NCI-H2029 treated with DMSO at 0.1 percent for 48 hours (cell line): ENCODE measurements around the gene EN2.

Experiments used
- DNase-seq: peaks from one replicate; lab custom pipeline; 2025; lab: John Stamatoyannopoulos, UW

Gene EN2

GRCh38 chr7:155486783-155487508, 29.0 kb downstream of the EN2 start:
- no peak for DNase-seq

DNA sequence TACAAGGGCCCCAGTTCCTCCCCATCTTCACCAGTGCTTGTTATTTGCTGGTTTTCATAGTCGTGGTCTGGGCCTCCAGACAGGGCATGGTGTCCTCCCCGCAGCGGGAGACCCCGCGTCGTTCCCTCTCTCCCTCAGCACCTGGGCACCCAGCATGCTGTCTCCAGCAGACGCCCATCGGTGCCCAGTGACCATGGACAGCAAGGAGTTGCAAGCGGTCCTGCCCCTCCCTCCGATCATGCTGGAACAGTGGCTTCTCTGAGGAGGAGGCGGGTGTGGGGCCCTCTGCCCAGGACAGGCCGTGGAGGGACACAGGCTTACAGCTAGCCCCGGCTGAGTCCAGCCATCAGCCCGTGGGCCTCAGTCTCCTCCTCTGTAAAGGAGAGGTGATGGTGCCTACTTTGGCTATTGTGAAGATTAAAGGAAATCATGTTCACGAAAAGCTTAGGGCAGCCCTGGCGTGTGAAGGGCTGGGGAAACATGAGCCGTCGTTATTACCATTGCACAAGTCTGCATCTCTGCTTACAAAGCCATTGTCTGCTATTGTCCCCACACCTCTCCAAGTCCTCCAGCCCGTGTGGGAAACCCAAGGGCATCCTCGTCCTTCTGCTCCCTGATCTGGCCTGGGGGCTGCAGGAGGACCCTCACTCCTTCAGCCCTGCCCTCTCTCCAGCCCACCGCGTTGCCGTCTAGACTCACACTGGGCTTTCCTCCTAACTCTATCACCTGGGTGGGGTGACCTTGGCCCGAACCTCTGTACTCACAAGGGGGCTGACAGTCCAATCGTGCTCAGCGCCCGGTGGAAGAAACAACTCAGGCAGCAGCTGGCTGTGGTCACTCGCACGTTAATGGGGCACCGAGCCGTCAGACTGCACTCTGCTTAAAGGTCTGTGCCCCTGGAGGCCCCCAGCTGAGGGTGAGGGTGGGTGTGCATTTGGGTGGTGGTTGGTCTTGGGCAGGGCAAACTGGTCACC, 29.9 kb downstream of the EN2 start:
- DNase-seq = no peak

DNA sequence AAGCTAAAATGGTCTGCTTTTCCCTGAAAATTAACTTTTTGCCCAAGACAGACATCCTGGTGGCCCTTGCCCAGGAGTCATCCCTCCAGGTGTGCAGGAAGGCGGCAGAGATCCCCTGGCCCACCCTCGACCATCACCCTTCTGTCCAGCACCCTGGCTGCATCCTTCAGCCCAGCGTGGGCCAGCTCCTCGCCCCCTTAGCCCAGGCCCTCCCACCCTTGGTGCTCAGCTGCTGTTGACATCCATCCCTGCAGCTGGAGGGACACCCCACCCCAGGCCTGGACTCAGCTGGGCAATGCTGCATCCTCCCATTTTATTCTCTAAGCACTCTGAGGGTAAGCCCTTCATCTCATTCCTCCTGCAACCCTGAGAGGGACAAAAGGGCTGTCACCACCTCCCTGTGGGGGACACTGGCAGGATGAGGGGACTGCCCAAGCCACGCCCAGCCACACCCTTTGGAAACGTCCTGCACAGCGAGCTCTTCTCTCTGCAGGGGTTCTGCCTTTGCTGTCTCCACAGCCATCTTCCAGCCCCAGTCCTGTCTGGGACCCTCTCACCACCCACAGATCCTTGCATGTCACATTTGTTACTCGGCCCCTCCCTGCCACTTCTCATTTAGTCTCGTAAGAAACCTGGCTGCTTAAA, 30.7 kb downstream of the EN2 start:
- no peak for DNase-seq

DNA sequence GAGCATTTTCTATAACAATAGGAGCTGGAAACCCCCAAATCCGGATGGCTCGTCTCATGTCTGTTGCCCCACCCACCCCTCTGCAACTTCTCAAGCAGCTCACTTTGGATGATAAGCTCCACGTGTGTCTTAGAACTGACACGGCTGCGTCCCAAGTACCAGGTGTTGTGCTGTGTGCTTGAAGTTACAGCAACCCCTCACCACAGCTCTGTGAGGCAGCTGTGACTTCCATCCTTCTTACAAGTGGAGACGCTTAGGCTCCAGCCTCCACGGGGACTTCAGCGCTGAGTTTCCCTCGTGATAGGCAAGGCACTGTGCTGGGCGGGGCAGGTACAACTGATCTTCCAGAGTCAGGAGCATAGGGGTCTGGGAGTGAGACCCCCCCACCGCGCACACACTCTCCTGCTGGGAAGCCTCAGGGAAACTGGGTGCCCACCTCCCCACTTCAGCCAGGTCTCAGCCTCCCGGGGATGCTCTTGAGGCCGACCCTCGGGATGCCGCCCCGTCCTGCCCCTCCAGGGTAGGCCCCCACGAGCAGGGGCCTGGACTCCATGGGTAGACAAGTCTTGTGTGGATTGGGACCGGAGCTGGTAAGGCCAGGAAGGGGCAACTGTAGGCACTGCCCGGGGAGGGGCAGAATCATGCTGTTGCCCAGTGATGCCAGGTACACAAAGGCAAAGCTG, 31.4 kb downstream of the EN2 start:
- DNase-seq = no peak

DNA sequence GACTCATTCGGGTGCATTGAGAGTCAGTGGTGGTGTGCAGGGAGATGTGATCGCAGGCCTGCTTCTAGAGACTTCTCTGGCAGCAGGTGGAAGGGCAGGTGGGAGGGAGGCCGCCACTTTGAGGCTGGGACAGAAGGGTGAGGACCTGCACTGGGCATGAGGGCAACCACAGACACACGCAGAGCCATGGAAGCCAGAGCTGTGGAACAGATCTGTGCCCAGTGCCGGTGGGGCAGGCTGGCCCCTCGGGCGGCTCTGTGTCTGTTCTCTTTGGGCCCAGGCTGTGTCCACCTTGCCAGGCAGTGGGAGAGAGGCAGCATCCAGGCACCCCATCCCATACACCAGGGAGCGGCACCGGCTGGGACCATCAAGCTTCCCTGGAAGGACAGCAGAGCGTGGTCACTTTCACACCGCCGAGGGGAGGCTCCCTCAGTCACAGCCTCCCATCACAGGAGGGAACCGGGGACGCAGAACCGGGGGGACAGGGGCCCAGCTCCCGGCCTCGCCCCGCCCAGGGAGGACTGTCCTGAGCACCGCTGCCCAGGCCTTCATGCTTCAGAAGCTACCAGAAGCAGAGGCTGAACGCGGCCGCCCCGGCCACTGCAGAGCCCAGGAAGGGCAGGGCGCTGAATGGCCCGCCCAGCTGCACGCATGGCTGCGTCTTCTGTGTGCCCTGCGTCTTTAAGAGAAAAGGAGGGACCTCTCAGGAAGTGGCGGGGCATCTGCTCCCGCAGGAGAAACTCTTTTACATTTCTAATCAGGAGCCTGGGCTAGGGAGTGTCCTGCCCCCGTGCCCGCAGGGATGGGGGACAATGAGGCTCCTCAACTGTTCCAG, 32.1 kb downstream of the EN2 start:
- no peak for DNase-seq

- no peak for DNase-seq
These were observed 33.0 kb downstream of the EN2 start for GRCh38 chr7:155490697-155491628.

- DNase-seq = no peak
These were observed 33.9 kb downstream of the EN2 start for GRCh38 chr7:155491812-155492211.

GRCh38 chr7:155493744-155494538, 36.0 kb downstream of the EN2 start:
- DNase-seq = no peak

DNA sequence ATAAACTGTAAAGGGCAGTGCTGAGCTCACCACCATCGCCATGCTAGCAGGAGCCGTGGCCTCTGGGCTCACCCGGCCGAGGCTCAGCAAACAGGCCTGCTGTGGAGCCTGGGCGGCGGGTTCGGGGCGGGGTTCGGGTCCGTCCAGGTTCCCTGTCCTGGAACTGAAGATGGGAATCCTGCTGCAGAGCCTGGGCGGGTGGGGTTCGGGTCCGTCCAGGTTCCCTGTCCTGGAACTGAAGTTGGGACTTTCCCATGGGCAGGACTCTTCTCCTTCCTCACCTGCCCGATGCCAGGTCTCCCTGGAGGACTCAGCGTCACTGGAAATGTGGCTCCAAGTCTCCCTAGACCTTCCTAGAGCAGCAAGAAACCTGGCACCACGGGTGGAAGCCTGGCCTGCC, 36.6 kb downstream of the EN2 start:
- no peak for DNase-seq

- DNase-seq = no peak
These were observed 37.7 kb downstream of the EN2 start for GRCh38 chr7:155495440-155496248.

DNA sequence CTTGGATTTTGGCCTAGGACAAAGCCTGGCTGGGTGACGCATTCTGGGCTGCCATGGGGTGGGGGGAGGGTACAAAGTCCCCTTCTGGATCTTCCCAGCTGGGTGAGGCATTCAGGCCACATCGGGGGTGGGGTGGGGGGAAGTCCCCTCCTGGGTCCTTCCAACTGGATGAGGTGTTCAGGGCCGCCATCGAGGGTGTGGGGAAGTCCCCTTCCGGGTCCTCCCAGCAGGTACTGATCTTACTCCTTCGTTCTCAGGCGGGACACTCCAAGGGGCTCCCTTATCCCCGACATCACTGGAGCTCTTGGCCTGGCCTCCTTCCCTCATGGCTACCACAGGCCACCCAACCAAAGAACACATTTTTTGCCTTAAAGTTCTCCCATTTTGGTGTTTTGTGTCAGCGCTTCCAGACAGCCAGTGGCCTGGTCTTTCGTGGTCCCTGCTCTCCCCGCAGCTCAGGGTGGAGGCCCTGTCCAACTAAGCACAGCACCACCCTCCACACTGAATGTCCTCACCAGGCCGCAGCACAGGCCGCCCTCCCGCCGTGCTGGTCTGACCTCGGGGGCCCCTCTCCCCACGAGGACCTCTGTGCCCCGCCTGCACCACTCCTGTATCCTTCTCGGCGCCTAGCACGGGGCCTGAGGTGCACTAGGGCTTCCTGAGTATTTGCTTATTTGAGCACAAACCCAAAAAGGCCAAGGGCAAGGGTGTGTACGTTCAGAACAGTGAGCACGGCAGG, 38.5 kb downstream of the EN2 start:
- no peak for DNase-seq

- no peak for DNase-seq
These were observed 39.4 kb downstream of the EN2 start for GRCh38 chr7:155497149-155497901.

GRCh38 chr7:155505422-155505793, 47.5 kb downstream of the EN2 start:
- no peak for DNase-seq

GRCh38 chr7:155506854-155507337, 49.0 kb downstream of the EN2 start:
- no peak for DNase-seq

DNA sequence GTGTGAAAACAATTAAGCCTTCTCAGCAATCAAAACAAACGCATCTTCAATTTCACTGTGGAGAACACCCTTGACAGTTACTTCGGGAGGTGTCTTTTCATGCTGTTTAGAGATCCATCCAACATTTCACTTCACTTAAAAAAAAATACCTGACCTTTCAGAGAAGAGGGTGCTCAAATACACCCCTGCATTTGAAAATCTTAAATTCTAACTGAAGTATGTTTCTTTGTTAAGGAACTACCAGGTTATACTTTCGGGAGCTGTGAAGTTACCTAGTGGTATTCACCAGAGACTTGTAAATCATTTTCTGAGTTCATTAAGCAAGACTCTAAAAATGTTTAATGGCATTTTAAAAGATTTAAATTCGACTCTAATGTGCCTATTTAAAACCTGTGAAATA, 49.6 kb downstream of the EN2 start:
- no peak for DNase-seq
